Stimulated activated CD8-positive, alpha-beta memory T cell treated with anti-CD3 and anti-CD28 coated beads, Interleukin-7, amount 100 ng/mL, for 1 hour (primary cell): Measurements from ENCODE around the gene OR5AU1.
"Not testable (repeated sequence)": the region's sequence is repeated elsewhere in the genome, so short reads cannot be mapped to it uniquely, and the experiment has no call there.

Source experiments
- DNase-seq, 2 donors: peaks; one replicate each; pipeline ENCODE4 v3.0.0-alpha.2; 2020; ENCODE audit warnings: low read depth in 2 of 2

OR5AU1 gene

GRCh38 chr14:21171128-21171527 lies 15.3 kb upstream of the OR5AU1 start:
- no peak for DNase-seq

DNA sequence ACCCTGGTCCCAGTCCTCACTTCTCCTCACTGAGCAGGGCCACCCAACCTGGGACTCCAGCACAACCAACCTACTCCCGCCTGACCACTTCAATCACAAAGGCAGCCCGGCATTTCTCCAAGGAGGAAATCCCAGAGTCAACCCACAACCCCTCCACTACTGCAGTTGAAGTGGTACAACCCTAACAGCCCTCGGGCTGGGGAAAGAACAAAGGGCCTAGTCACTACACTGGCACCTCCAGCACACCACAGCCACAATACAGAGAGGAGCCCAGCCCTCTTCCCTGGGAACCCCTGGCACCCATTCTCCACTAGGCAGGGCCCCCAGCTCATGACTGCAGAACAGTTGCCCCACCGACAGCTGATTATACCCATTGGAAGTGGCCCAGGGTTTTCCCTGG lies 13.7 kb upstream of the OR5AU1 start:
- no peak for DNase-seq

- no peak for DNase-seq
Measured at GRCh38 chr14:21168055-21168454, 12.2 kb upstream of the OR5AU1 start.

- DNase-seq: not testable (repeated sequence)
Measured at GRCh38 chr14:21165670-21166069, 9.8 kb upstream of the OR5AU1 start.

DNA sequence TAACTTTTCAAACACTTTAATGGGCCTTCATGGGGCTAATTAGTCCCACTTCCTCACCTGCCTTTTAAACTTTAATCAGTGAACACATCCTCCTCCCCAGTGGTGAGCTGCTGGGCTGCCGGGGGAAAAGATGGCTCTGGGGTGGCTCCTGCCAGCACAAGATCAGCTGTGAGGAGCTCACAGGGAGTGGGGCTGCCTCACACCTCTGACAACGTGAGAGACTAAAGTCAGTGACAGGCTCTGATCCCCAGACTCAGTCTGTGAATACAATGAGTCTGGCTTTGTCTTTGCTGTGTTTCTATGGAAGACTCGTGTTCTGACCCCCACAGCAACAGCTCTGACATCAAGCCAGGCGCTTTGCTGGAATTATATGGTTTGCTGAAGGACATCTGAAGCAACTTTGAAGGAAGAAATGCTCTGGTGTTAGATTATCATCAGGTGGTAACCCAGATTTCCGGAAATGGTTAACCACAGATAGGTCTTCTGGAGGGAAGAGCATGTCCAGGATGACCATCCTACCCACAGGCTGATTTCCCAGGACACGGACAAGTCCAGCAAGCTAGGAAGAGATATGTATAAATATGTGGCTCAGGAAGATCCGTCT lies 9.2 kb upstream of the OR5AU1 start:
- not testable (repeated sequence) for DNase-seq

GRCh38 chr14:21163871-21164291 lies 8.0 kb upstream of the OR5AU1 start:
- DNase-seq: no peak

- no peak for DNase-seq
Measured at GRCh38 chr14:21162081-21162480, 6.2 kb upstream of the OR5AU1 start.

DNA sequence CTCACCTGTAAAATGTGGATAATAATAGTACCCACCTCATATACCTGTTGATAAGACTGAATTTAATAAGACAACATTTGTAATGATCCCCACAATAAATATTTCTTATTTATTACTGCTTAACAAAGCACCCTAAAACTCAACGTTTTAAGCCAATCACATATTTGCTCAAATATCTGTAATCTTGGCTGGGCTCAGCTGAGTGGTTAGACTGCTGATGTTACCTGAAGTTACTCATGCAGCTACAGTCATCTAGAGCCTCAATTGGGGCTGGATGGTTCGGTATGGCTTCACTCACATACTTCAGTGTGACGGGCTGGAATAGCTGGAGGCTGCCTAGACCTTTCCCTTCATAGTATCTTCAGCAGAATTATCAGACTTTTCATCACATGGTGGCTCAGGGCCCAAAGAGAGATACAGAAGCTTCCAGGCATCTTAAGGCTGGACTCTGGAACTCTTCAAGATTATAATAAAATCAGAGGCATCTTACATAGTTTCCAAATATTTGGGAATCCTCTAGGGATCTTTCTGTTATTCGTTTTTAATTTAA lies 4.3 kb upstream of the OR5AU1 start:
- no peak for DNase-seq

DNA sequence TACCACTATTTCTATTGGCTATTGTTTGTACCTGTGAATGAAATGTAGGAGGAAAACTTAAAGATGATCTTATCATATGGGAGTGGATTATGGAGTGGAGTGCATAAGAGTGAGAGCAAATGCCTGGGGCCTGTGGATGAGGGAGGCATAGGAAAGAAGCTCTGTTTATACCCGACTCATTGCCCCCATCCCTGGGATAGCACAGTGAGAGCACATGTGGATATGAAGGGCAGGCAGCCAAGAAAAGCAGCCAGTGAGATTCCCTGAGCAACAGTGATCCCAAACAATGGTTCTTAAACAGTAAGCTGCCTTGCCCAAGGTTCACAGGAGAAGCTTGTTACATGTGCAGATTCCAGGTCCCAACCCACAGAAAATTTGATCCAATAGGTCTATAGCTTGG lies 2.3 kb upstream of the OR5AU1 start:
- not testable (repeated sequence) for DNase-seq

DNA sequence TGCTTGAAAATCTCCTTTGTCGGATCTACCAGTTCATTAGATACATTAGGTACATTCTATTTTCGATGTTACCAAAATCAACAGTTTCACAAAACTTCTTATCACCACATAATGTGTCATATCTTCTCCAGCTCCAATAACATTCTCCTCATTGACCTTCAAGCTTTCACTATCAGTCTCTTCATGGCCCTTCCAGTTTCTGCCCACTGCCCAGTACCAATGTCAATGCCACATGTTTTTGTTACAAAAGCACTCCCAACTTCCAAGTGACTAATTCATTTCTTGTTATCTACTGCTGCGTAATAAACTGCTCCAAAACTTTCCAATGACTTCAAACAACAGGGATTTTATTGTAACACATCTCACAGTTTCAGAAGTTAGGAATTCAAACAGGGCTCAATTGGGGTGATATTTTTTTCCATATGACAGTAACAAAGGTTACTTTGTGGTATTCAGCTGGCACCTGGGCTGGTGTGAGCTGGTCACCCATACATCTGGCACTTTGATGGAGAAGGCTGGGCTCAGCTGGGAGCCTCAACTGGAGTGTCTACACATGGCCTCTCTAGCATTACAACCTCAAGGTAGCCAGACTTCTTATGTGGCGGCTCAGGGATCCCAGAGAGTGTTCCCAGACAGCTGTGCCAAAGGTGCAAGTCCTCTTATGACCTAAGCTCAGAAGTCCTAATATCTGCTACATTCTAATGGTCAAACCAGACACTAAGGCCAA lies 6.1 kb downstream of the OR5AU1 start:
- no peak for DNase-seq

DNA sequence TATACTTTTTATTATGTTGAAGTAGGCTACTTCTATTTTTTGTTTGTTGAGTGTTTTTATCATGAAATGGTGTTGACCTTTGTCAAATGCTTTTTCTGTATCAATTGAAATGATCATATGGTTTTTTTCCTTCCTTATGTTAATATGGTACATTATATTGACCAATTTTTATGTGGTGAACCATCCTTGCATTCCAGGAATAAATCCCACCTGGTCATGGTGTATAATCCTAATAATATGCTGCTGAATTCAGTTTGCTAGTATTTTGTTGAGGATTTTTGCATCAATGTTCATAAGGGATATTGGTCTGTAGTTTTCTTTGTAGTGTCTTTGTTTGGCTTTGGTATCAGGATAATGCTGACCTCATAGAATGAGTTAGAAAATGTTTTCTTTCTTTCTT lies 10.4 kb downstream of the OR5AU1 start:
- DNase-seq: no peak

GRCh38 chr14:21142357-21142756 lies 13.5 kb downstream of the OR5AU1 start:
- DNase-seq: no peak

DNA sequence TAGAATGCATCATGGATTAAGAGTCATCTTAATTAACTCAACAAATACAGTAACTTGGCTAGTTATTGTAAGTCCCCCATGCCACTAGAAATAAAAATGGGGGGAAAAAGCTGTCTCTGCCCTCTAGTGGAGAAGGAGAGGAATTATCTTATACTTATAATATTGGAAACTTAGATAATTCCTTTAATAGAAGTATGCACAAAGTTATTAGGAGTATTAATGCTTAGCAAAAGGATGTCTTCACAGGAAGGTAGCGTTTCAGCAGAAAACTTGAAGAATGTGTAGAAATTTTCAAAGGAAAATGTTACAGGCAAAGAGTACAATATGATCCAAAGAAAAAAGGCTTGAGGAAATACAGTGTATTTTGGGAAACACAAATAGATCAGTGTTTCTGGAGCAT lies 19.8 kb downstream of the OR5AU1 start:
- no peak for DNase-seq

DNA sequence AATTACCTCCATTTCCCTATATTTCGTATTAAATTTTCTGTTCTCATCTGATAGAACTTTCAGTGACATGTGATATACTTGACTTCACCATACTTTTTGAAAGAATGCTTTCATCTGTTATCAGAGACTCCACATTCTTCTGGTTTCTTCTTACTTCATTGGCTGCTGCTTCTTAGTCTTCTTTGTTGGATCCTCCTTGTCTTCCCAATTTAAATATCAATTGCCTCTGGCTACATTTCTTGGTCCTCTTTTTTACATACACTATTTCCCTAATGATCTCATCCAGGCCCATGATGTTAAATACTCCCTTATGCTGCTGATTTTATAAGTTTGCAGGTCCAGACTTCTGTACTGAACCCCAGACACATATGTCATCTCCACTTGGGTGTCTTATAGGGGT lies 22.0 kb downstream of the OR5AU1 start:
- no peak for DNase-seq

DNA sequence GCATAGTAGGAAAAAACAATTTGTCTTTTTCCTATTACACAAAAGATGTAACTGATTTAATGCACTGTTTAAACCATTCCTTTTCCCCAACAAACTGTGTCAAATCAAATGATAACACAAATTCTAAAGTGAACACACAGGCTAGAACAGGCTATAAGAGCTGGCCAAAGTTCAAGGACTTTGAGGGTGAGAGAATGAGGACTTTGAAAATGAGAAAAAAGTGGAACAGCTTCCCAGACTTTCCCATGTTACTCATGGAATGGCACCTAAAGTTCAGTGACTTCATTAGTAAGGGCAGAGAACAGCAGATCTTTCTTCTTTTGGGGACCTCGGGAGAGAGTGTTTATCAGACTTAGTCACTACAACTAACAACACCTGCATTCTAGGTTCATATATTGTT lies 32.4 kb downstream of the OR5AU1 start:
- no peak for DNase-seq

DNA sequence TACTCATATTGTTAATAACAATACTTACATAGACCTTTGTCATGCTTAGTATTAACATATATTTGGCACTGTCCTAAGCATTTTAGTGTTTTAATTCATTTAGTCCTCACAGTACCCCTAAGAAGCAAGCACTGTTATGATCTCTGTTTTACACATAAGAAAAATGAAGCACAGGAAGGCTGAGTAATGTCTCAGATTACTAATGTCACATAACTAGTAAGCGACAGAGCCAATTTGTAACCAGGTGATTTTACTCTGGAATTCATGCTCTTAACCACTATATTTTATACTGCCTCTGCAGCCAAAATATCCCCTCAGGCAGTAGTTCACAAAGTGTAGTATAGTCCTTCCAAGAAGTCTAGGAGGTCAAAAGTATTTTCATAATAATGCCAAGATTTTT lies 34.7 kb downstream of the OR5AU1 start:
- DNase-seq: no peak

GRCh38 chr14:21120686-21121085 lies 35.2 kb downstream of the OR5AU1 start:
- DNase-seq: no peak

GRCh38 chr14:21118933-21119332 lies 36.9 kb downstream of the OR5AU1 start:
- no peak for DNase-seq

GRCh38 chr14:21113369-21113768 lies 42.5 kb downstream of the OR5AU1 start:
- DNase-seq: no peak

- no peak for DNase-seq
Measured at GRCh38 chr14:21112255-21112654, 43.6 kb downstream of the OR5AU1 start.

GRCh38 chr14:21109377-21110138 lies 46.3 kb downstream of the OR5AU1 start:
- no peak for DNase-seq

GRCh38 chr14:21108791-21109190 lies 47.1 kb downstream of the OR5AU1 start:
- DNase-seq: no peak
